ENCODE data around the gene GSDME.
"Not testable (repeated sequence)": the region's sequence is repeated elsewhere in the genome, so short reads cannot be mapped to it uniquely, and the experiment has no call there.

Gene GSDME

GRCh38 chr7:24741679-24742505 lies 15.4 kb downstream of the GSDME start:
- no peaks in the 10 kb centered on the region for H3K27me3 ChIP-seq (ENCODE audit: insufficient read depth, low read length)
- no peaks in the 10 kb centered on the region for H3K79me2 ChIP-seq (ENCODE audit: control insufficient read depth, insufficient read depth, low read length, unreplicated experiment)
- H2AFZ ChIP-seq (ENCODE audit: low read length, unreplicated experiment), result peak overlapping the region; percentile 4
- H3K36me3 ChIP-seq (ENCODE audit: insufficient read depth, low read length), result peaks cover 6% of the 10 kb centered on the region; the same call in 1 of the 2 replicates
- H3K4me1 ChIP-seq (ENCODE audit: control insufficient read depth, insufficient read depth, low read length, unreplicated experiment), result peaks cover 31% of the 10 kb centered on the region
- peak overlapping the region; percentile 41 for H3K4me3 ChIP-seq (ENCODE audit: low read depth, low read length)
- H3K27ac ChIP-seq (ENCODE audit: low read depth, low read length), result peak overlapping the region; percentile 80

DNA sequence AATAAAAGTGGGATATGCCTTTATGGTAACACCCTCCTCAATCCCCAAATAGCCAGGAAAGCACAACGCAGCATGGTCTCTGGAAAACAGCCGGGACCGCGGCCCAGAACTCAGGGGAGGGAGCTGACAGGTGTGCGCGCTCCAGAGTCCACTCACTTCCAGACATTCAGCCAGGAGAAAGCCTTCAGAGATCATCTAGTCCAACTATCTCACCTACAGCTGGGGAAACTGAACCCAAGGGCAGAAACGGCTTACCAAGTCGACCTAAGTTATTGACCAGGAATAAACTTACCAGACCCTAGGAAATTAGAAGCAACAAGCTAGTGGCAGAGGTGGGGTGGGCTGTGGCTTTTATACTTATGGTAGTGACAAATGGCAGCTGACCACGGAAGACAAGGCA lies 16.4 kb downstream of the GSDME start:
- Histone ChIP-seq H3K4me3 (ENCODE audit: low read depth, low read length) (no peak overlapping the region), H3K36me3 (ENCODE audit: insufficient read depth, low read length) (peaks cover 6% of the 10 kb centered on the region; the same call in 1 of the 2 replicates), H3K27me3 (ENCODE audit: insufficient read depth, low read length) (no peaks in the 10 kb centered on the region), H3K4me1 (ENCODE audit: control insufficient read depth, insufficient read depth, low read length, unreplicated experiment) (peaks cover 31% of the 10 kb centered on the region), H3K27ac (ENCODE audit: low read depth, low read length) (peak overlapping the region; percentile 80), H3K79me2 (ENCODE audit: control insufficient read depth, insufficient read depth, low read length, unreplicated experiment) (no peaks in the 10 kb centered on the region), H2AFZ (ENCODE audit: low read length, unreplicated experiment) (no peak overlapping the region)

GRCh38 chr7:24739306-24739705 lies 18.0 kb downstream of the GSDME start:
- Histone ChIP-seq H3K4me3 (ENCODE audit: low read depth, low read length) (no peak overlapping the region), H3K79me2 (ENCODE audit: control insufficient read depth, insufficient read depth, low read length, unreplicated experiment) (peaks cover 9% of the 10 kb centered on the region), H3K27me3 (ENCODE audit: insufficient read depth, low read length) (no peaks in the 10 kb centered on the region), H2AFZ (ENCODE audit: low read length, unreplicated experiment) (no peak overlapping the region), H3K4me1 (ENCODE audit: control insufficient read depth, insufficient read depth, low read length, unreplicated experiment) (peaks cover 38% of the 10 kb centered on the region), H3K36me3 (ENCODE audit: insufficient read depth, low read length) (peaks cover 6% of the 10 kb centered on the region; the same call in 1 of the 2 replicates), H3K27ac (ENCODE audit: low read depth, low read length) (no peak overlapping the region)

DNA sequence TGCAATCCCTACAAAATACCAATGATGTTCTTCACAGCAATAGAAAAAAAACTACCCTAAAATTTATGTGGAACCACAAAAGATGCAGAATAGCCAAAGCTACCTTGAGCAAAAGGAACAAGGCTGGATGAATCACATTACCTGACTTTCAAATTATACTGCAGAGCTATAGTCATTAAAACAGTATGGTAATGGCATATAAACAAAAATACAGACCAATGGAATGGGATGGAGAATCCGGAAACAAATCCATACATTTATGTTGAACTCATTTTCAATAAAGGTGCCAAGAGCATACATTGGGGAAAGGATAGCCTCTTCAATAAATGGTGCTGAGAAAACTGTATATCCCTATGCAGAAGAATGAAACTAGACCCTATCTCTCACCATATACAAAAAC lies 18.7 kb downstream of the GSDME start:
- H3K4me3 ChIP-seq (ENCODE audit: low read depth, low read length), result no peak overlapping the region
- no peaks in the 10 kb centered on the region for H3K27me3 ChIP-seq (ENCODE audit: insufficient read depth, low read length)
- peaks cover 6% of the 10 kb centered on the region; the same call in 1 of the 2 replicates for H3K36me3 ChIP-seq (ENCODE audit: insufficient read depth, low read length)
- H3K27ac ChIP-seq (ENCODE audit: low read depth, low read length), result no peak overlapping the region
- peaks cover 40% of the 10 kb centered on the region for H3K4me1 ChIP-seq (ENCODE audit: control insufficient read depth, insufficient read depth, low read length, unreplicated experiment)
- no peak overlapping the region for H2AFZ ChIP-seq (ENCODE audit: low read length, unreplicated experiment)
- H3K79me2 ChIP-seq (ENCODE audit: control insufficient read depth, insufficient read depth, low read length, unreplicated experiment), result peaks cover 9% of the 10 kb centered on the region

- peaks cover 46% of the 10 kb centered on the region for H3K4me1 ChIP-seq (ENCODE audit: control insufficient read depth, insufficient read depth, low read length, unreplicated experiment)
- H3K27ac ChIP-seq (ENCODE audit: low read depth, low read length), result peak overlapping the region; percentile 26; the same call in 1 of the 2 replicates
- H2AFZ ChIP-seq (ENCODE audit: low read length, unreplicated experiment), result no peak overlapping the region
- H3K36me3 ChIP-seq (ENCODE audit: insufficient read depth, low read length), result peaks cover 6% of the 10 kb centered on the region; the same call in 1 of the 2 replicates
- no peaks in the 10 kb centered on the region for H3K27me3 ChIP-seq (ENCODE audit: insufficient read depth, low read length)
- peaks cover 9% of the 10 kb centered on the region for H3K79me2 ChIP-seq (ENCODE audit: control insufficient read depth, insufficient read depth, low read length, unreplicated experiment)
- no peak overlapping the region for H3K4me3 ChIP-seq (ENCODE audit: low read depth, low read length)
Observed at GRCh38 chr7:24737281-24737680, 20.0 kb downstream of the GSDME start.

GRCh38 chr7:24735594-24735993 lies 21.7 kb downstream of the GSDME start:
- not testable (repeated sequence) for H3K36me3 ChIP-seq (ENCODE audit: insufficient read depth, low read length); H3K79me2 ChIP-seq (ENCODE audit: control insufficient read depth, insufficient read depth, low read length, unreplicated experiment); H2AFZ ChIP-seq (ENCODE audit: low read length, unreplicated experiment); H3K4me3 ChIP-seq (ENCODE audit: low read depth, low read length); H3K27ac ChIP-seq (ENCODE audit: low read depth, low read length); H3K27me3 ChIP-seq (ENCODE audit: insufficient read depth, low read length)
- H3K4me1 ChIP-seq (ENCODE audit: control insufficient read depth, insufficient read depth, low read length, unreplicated experiment), result peaks cover 31% of the 10 kb centered on the region

- Histone ChIP-seq H3K36me3 (ENCODE audit: insufficient read depth, low read length) (peaks cover 6% of the 10 kb centered on the region; the same call in 1 of the 2 replicates), H3K79me2 (ENCODE audit: control insufficient read depth, insufficient read depth, low read length, unreplicated experiment) (peaks cover 9% of the 10 kb centered on the region), H3K4me1 (ENCODE audit: control insufficient read depth, insufficient read depth, low read length, unreplicated experiment) (peaks cover 30% of the 10 kb centered on the region), H3K27me3 (ENCODE audit: insufficient read depth, low read length) (no peaks in the 10 kb centered on the region), H3K4me3 (ENCODE audit: low read depth, low read length) (no peak overlapping the region), H3K27ac (ENCODE audit: low read depth, low read length) (no peak overlapping the region), H2AFZ (ENCODE audit: low read length, unreplicated experiment) (no peak overlapping the region)
Observed at GRCh38 chr7:24734306-24734705, 23.0 kb downstream of the GSDME start.

- no peak overlapping the region for H2AFZ ChIP-seq (ENCODE audit: low read length, unreplicated experiment)
- peaks cover 36% of the 10 kb centered on the region for H3K4me1 ChIP-seq (ENCODE audit: control insufficient read depth, insufficient read depth, low read length, unreplicated experiment)
- peaks cover 2% of the 10 kb centered on the region; the same call in 1 of the 2 replicates for H3K36me3 ChIP-seq (ENCODE audit: insufficient read depth, low read length)
- no peaks in the 10 kb centered on the region for H3K27me3 ChIP-seq (ENCODE audit: insufficient read depth, low read length)
- H3K4me3 ChIP-seq (ENCODE audit: low read depth, low read length), result no peak overlapping the region
- 0 out of 2 replicates have a peak overlapping the region, but pooled peaks have one; percentile 21 for H3K27ac ChIP-seq (ENCODE audit: low read depth, low read length)
- peaks cover 9% of the 10 kb centered on the region for H3K79me2 ChIP-seq (ENCODE audit: control insufficient read depth, insufficient read depth, low read length, unreplicated experiment)
Observed at GRCh38 chr7:24733414-24734060, 23.7 kb downstream of the GSDME start.

DNA sequence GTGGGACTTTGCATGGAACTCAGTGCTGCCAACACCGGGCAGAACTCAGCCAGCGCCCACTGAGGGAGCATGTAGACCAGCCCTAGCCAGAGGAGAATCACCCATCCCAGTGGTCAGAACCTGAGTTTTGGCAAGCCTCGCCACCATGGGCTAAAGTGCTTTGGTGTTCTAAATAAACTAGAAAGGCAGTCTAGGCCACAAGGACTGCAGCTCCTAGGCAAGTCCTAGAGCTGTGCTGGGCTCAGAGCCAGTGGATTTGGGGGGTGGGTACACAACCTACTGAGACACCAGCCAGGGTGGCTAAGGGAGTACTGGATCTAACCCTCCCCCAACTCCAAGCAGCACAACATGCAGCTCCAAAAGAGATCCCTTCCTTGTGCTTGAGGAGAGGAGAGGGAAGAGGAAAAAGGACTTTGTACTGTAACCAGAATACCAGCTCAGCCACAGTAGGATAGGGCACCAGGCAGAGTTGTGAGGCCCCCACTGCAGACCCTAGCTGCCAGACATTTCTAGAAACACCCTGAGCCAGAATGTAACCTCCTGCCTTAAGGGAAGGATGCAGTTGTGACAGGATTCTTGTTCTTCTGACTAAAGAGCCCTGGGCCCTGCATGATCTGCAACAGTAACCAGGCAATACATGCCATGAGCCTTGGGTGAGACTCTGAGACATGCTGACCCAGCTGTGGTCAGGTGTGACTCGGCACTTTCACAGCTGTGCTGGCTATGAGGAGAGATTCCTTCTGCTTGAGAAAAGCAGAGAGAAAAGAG lies 24.4 kb downstream of the GSDME start:
- no peaks in the 10 kb centered on the region for H3K36me3 ChIP-seq (ENCODE audit: insufficient read depth, low read length)
- H3K27ac ChIP-seq (ENCODE audit: low read depth, low read length), result no peak overlapping the region
- no peak overlapping the region for H2AFZ ChIP-seq (ENCODE audit: low read length, unreplicated experiment)
- no peak overlapping the region for H3K4me3 ChIP-seq (ENCODE audit: low read depth, low read length)
- peaks cover 34% of the 10 kb centered on the region for H3K4me1 ChIP-seq (ENCODE audit: control insufficient read depth, insufficient read depth, low read length, unreplicated experiment)
- H3K27me3 ChIP-seq (ENCODE audit: insufficient read depth, low read length), result no peaks in the 10 kb centered on the region
- H3K79me2 ChIP-seq (ENCODE audit: control insufficient read depth, insufficient read depth, low read length, unreplicated experiment), result peaks cover 9% of the 10 kb centered on the region

DNA sequence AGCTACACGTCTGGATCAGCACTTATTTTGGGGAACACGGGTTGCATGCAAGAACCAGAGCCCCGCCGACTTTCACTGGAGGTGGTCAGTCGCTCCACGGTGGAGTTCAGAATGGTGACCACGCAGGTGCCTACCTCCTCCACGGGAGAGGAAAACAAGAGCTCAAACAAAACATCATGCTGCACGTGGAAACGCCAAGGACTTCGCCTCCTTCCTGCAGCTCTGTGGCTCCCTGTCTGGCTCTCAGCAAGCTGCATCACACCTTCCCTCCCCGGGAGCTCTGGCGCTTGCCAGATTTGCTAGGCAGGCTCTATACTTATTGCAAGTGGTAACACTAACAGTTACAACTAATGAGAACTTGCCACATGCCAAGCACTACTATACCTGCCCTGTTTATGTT lies 26.0 kb downstream of the GSDME start:
- H3K4me1 ChIP-seq (ENCODE audit: control insufficient read depth, insufficient read depth, low read length, unreplicated experiment), result peaks cover 35% of the 10 kb centered on the region
- no peak overlapping the region for H3K27ac ChIP-seq (ENCODE audit: low read depth, low read length)
- H3K36me3 ChIP-seq (ENCODE audit: insufficient read depth, low read length), result no peaks in the 10 kb centered on the region
- H2AFZ ChIP-seq (ENCODE audit: low read length, unreplicated experiment), result no peak overlapping the region
- no peak overlapping the region for H3K4me3 ChIP-seq (ENCODE audit: low read depth, low read length)
- no peaks in the 10 kb centered on the region for H3K27me3 ChIP-seq (ENCODE audit: insufficient read depth, low read length)
- H3K79me2 ChIP-seq (ENCODE audit: control insufficient read depth, insufficient read depth, low read length, unreplicated experiment), result peaks cover 9% of the 10 kb centered on the region

All from ACC112 (cell line).